Activated CD8-positive, alpha-beta memory T cell treated with anti-CD3 and anti-CD28 coated beads, Interleukin-2, amount 10 ng/mL, durations not matched to agents 7 days and 5 days (primary cell): ENCODE measurements around the gene RAB40A. TPM values are rescaled to one million over a fixed set of nuclear protein-coding genes. Genes with fewer than 3 reads are reported as not detected.
"Not testable (repeated sequence)": the region's sequence is repeated elsewhere in the genome, so short reads cannot be mapped to it uniquely, and the experiment has no call there.

ENCODE experiments used
- ATAC-seq: fragments of 150-1000 bp; cut with Tn5 transposase; one replicate; pipeline ENCODE4 v1.10.0; 2021; ENCODE audit warnings: moderate library complexity
- CTCF ChIA-PET: fragments of 350-600 bp; sonication (Branson Sonifier 250); formaldehyde crosslinking; loops from one replicate; lab custom pipeline; 2021; ENCODE audit warnings: antibody characterized with exemption; lab: Charles Lee
- DNase-seq: peaks from one replicate; pipeline ENCODE4 v3.0.0-alpha.2; 2020
- H3K27ac Mint-ChIP-seq: one replicate; pipeline ENCODE4 v1.8.0; 2021; ENCODE audit warnings: mild to moderate bottlenecking, mixed read lengths
- H3K27me3 Mint-ChIP-seq: one replicate; pipeline ENCODE4 v1.8.0; 2021; ENCODE audit warnings: mixed read lengths
- H3K36me3 Mint-ChIP-seq: one replicate; pipeline ENCODE4 v1.8.0; 2021; ENCODE audit warnings: mild to moderate bottlenecking, mixed read lengths
- H3K4me1 Mint-ChIP-seq: one replicate; pipeline ENCODE4 v1.8.0; 2021; ENCODE audit warnings: mixed read lengths
- H3K4me3 Mint-ChIP-seq: one replicate; pipeline ENCODE4 v1.8.0; 2021; ENCODE audit warnings: mild to moderate bottlenecking, moderate library complexity, mixed read lengths
- H3K9me3 Mint-ChIP-seq: one replicate; pipeline ENCODE4 v1.8.0; 2022; ENCODE audit warnings: low read depth, mixed read lengths
- total RNA-seq, 2 experiments: library from RNA; stranded (reverse); gene quantifications; one replicate each; pipeline ENCODE4 v1.2.3, GENCODE V29; 2021

The RAB40A gene
- total RNA-seq, 2 experiments from 2014 or later: 0.19 TPM; not detected in 1

DNA sequence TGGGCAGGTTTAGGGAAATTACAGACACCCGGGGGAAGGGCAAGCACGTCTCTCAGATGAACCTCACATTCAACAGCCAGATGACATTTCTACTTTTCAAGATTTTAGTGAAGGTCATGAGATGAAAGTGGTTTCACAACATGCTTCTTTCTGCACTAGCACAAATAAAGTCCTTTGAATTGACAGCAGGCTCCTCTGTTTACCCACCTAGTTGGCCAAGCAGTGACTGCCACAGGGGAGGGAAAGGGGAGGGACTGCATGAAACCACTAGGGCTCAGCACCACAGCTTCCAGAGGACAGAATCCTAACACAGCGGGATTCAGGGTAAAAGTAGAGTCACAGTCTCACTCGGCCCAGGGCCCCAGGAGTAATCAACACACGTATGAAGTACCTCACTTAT is 6.2 kb downstream of the RAB40A start:
- Mint-ChIP-seq H3K36me3 (no peaks in the 10 kb centered on the region), H3K4me3 (no peak overlapping the region), H3K9me3 (no peaks in the 10 kb centered on the region), H3K4me1 (no peaks in the 10 kb centered on the region), H3K27ac (no peak overlapping the region), H3K27me3 (no peaks in the 10 kb centered on the region)
- CTCF ChIA-PET: no interaction called here
- DNase-seq (no peak), ATAC-seq (no peak)

DNA sequence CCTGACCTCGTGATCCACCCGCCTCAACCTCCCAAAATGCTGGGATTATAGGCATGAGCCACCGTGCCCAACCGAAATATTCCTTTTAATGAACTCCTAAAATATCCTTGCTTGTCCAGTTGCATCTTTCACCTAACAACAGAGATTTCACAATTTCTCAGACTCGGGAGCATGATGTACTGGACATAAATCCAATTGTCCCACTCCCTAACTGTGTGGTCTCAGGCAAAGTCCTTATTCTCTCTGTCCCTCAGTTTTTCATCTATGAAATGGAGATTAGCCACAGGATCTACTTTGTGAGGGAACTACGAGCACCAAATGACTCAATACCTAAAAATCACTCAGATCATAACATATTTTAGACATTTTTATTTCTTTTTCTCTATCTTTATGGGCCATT is 9.3 kb downstream of the RAB40A start:
- Mint-ChIP-seq H3K9me3 (no peaks in the 10 kb centered on the region), H3K4me1 (no peaks in the 10 kb centered on the region), H3K4me3 (no peak overlapping the region), H3K36me3 (no peaks in the 10 kb centered on the region), H3K27ac (no peak overlapping the region), H3K27me3 (no peaks in the 10 kb centered on the region)
- CTCF ChIA-PET: no interaction called here
- ATAC-seq (no peak), DNase-seq (no peak)

DNA sequence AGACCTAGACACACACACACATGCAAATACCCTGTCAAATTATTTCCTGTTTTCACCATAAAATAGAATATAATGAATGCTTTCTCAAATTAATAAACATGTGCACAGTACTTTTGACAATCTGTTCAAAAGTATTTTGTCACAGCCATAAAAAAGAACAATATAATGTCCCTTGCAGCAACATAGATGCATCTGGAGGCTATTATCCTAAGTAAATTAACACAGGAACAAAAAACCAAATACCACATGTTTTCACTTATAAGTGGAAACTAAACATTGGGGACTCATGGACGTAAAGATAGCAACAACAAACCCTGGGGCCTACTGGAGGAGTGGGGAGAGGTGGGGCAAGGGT is 15.5 kb downstream of the RAB40A start:
- no peak overlapping the region for H3K27ac Mint-ChIP-seq
- DNase-seq (no peak), ATAC-seq (no peak)
- no peaks in the 10 kb centered on the region for H3K36me3 Mint-ChIP-seq
- CTCF ChIA-PET: interaction anchor here (1.6 kb wide), 1 partner anchor 14 kb away, joined by 5 read pairs; no protein-coding TSS in a partner anchor
- no peaks in the 10 kb centered on the region for H3K9me3 Mint-ChIP-seq
- H3K4me3 Mint-ChIP-seq: no peak overlapping the region
- H3K4me1 Mint-ChIP-seq: peaks cover 2% of the 10 kb centered on the region
- no peaks in the 10 kb centered on the region for H3K27me3 Mint-ChIP-seq

DNA sequence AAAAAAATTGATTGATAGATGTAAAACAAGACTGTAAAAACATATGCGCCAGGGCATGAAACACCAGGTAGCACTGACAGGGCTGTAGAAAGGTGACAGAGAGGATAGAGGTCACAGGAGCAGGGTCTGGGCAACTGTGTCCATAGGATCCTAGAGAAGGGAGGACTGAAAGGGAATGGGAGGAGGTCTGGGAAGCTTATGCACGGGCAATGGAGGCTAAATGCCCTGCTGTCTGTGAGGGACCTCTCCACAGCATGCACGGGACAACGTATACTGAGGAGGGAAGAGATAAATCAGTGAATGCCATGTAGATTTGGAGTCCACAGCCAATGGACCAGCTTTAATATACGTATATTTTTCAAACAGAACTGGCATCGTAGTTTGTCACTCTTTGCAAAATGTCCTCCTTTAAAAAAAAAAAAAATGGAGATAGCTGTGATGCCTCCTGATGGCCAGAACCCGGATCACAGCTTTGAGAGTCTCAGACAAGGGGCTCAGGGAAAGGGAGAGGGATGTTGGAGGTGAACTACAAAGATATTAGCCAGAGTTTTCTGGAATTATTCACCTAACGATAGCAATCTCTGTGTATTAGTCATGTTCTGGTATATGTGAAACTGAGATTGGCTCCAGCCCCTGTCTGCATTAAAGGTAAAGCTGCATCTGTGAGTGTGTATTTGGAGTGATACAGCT is 16.0 kb downstream of the RAB40A start:
- H3K4me3 Mint-ChIP-seq: no peak overlapping the region
- no peak for ATAC-seq
- no peak for DNase-seq
- CTCF ChIA-PET: interaction anchor here (1.6 kb wide), 1 partner anchor 13 kb away, joined by 5 read pairs; no protein-coding TSS in a partner anchor
- no peak overlapping the region for H3K27ac Mint-ChIP-seq
- H3K4me1 Mint-ChIP-seq: peaks cover 2% of the 10 kb centered on the region
- H3K27me3 Mint-ChIP-seq: no peaks in the 10 kb centered on the region
- no peaks in the 10 kb centered on the region for H3K9me3 Mint-ChIP-seq
- no peaks in the 10 kb centered on the region for H3K36me3 Mint-ChIP-seq

DNA sequence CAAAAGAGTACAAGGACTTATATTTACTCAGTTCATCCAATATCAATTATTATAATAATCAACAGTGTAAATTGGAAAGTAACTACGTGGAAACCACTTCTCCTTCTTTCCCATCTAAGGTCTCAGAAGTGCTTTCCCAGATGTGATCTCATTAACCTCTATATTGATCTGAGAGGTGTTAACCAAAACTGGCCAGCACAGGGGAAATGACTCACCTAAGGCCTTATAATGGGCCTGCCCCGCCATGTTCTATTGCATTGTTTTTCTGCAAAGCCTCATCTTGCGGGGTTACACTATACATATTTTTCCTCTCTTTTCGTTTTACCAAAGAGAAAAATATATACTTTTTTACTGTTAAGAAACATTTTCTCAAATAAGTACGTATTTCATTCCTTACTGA is 20.5 kb downstream of the RAB40A start:
- peaks cover 11% of the 10 kb centered on the region for H3K4me1 Mint-ChIP-seq
- ATAC-seq (peak; percentile 30), DNase-seq (peak; percentile 40)
- no peaks in the 10 kb centered on the region for H3K9me3 Mint-ChIP-seq
- peaks cover 3% of the 10 kb centered on the region for H3K27me3 Mint-ChIP-seq
- H3K4me3 Mint-ChIP-seq: no peak overlapping the region
- CTCF ChIA-PET: interaction anchor here (1.3 kb wide), 1 partner anchor 14 kb away, joined by 3 read pairs; no protein-coding TSS in a partner anchor
- H3K27ac Mint-ChIP-seq: no peak overlapping the region
- H3K36me3 Mint-ChIP-seq: no peaks in the 10 kb centered on the region

DNA sequence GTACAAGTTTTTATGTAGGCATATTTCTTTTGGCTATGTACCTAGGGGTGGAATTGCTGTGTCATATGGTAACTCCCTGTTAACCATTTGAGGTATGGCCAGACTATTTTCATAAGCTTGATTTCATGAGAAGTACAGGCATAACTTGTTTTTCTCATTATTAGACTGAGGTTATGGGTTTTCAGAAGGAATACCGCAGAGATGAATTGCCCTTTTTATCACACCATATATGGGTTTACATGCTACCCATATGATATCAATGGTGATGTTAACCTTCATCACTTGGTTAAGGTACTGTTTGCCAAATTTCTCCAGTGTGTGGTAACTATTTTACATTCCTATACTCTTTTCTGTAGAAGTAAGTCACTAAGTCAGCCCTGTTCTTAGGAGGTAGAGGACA is 23.5 kb downstream of the RAB40A start:
- ATAC-seq: no peak
- no peaks in the 10 kb centered on the region for H3K9me3 Mint-ChIP-seq
- no peaks in the 10 kb centered on the region for H3K36me3 Mint-ChIP-seq
- CTCF ChIA-PET: no interaction called here
- no peak overlapping the region for H3K4me3 Mint-ChIP-seq
- peaks cover 11% of the 10 kb centered on the region for H3K4me1 Mint-ChIP-seq
- H3K27me3 Mint-ChIP-seq: peaks cover 3% of the 10 kb centered on the region
- H3K27ac Mint-ChIP-seq: no peak overlapping the region
- DNase-seq: no peak

DNA sequence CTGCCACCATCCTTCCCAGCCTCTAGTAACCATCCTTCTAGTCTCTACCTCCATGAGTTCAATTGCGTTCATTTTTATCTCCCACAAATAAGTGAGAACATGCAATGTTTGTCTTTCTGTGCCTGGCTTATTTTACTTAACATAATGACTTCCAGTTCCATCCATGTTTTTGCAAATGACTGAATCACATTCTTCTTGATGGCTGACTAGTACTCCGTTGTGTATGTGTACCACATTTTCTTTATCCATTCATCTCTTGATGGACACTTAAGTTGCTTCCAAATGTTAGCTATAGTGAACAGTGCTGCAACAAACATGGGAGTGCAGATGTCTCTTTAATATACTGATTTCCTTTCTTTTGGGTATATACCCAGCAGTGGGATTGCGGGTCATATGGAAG is 25.7 kb downstream of the RAB40A start:
- H3K4me1 Mint-ChIP-seq, H3K9me3 Mint-ChIP-seq, ATAC-seq, H3K27me3 Mint-ChIP-seq, CTCF ChIA-PET, DNase-seq, H3K4me3 Mint-ChIP-seq, H3K27ac Mint-ChIP-seq, H3K36me3 Mint-ChIP-seq: not testable (repeated sequence)

DNA sequence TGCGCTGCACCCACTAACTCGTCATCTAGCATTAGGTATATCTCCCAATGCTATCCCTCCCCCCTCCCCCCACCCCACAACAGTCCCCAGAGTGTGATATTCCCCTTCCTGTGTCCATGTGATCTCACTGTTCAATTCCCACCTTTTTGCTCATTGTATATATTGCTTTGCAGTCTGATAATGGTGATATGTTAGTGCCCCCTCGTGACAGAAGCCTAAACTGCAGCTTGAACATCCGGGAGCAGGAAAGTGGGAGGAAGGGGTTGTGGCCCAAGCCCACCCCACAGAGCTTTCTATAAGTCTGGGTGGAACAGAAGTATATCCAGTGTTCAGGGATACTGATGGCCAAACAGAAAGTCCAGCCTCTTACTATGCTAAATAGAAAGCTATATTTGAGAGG is 29.6 kb downstream of the RAB40A start:
- not testable (repeated sequence) for H3K27me3 Mint-ChIP-seq, H3K27ac Mint-ChIP-seq, H3K4me1 Mint-ChIP-seq, ATAC-seq, H3K36me3 Mint-ChIP-seq, H3K4me3 Mint-ChIP-seq, H3K9me3 Mint-ChIP-seq
- CTCF ChIA-PET: interaction anchor here (0.7 to 1.6 kb wide), 3 partner anchors 14 to 49 kb away, joined by 3 to 5 read pairs (median 3); no protein-coding TSS in a partner anchor
- DNase-seq: peak; percentile 44

DNA sequence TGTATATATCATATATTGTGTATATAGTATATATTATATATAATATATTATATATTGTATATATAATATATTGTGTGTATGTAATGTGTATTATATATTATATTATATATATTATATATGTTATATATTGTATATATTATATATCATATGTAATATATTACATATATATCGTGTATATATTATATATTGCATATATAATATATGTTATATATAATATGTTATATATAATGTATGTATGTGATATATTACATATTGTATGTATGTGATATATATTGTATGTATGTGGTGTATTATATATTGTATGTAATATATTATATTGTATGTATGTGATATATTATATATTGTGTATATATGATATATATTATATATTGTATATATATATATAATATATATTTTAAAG is 30.5 kb downstream of the RAB40A start:
- no peaks in the 10 kb centered on the region for H3K9me3 Mint-ChIP-seq
- no peak overlapping the region for H3K4me3 Mint-ChIP-seq
- H3K36me3 Mint-ChIP-seq: no peaks in the 10 kb centered on the region
- no peaks in the 10 kb centered on the region for H3K4me1 Mint-ChIP-seq
- H3K27ac Mint-ChIP-seq: no peak overlapping the region
- CTCF ChIA-PET: interaction anchor here (1.0 to 1.1 kb wide), 2 partner anchors 15 to 277 kb away, joined by 3 read pairs; no protein-coding TSS in a partner anchor
- no peak for DNase-seq
- ATAC-seq: no peak
- no peaks in the 10 kb centered on the region for H3K27me3 Mint-ChIP-seq

DNA sequence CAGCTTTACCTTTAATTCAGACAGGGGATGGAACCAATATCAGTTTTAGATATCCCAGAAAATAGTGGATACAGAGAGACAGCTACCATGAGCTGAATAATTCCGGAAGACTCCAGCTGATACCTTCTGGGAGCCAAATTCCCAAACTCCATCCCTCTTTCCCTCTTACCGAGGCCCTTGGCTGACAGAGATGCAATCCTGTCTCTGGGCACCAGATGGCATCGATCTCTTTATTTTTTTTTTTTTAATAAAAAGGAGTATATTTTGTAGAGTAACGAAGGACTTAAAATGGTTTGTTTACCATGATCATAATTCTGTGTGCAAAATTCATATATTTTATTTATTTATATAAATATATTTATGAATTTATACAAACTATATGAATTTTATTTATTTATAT is 31.0 kb downstream of the RAB40A start:
- no peak for DNase-seq
- ATAC-seq: no peak
- CTCF ChIA-PET: interaction anchor here (1.0 kb wide), 1 partner anchor 277 kb away, joined by 3 read pairs; no protein-coding TSS in a partner anchor
- H3K4me1 Mint-ChIP-seq: no peaks in the 10 kb centered on the region
- no peak overlapping the region for H3K4me3 Mint-ChIP-seq
- H3K9me3 Mint-ChIP-seq: no peaks in the 10 kb centered on the region
- H3K27ac Mint-ChIP-seq: no peak overlapping the region
- H3K36me3 Mint-ChIP-seq: no peaks in the 10 kb centered on the region
- H3K27me3 Mint-ChIP-seq: no peaks in the 10 kb centered on the region

DNA sequence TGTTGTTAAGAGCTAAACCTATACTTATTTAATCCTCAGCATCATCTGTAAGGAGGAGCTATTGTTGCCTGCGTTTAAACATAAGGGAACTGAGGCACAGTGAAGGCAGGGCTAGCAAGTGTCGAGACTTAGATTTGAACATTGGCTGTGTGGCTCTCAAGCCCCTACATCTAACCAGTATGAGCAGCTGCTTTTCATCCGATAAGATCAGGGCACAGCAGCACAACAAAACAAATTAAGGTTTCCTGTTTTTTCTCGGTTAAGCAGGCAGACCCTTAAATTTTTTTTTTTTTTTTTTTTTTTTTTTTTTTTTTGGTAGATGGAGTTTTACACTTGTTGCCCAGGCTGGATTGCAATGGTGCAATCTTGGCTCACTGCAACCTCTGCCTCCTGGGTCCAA is 35.6 kb downstream of the RAB40A start:
- CTCF ChIA-PET: no interaction called here
- Mint-ChIP-seq H3K4me3 (no peak overlapping the region), H3K4me1 (no peaks in the 10 kb centered on the region), H3K27me3 (no peaks in the 10 kb centered on the region), H3K27ac (no peak overlapping the region), H3K9me3 (no peaks in the 10 kb centered on the region), H3K36me3 (no peaks in the 10 kb centered on the region)
- DNase-seq (no peak), ATAC-seq (no peak)

DNA sequence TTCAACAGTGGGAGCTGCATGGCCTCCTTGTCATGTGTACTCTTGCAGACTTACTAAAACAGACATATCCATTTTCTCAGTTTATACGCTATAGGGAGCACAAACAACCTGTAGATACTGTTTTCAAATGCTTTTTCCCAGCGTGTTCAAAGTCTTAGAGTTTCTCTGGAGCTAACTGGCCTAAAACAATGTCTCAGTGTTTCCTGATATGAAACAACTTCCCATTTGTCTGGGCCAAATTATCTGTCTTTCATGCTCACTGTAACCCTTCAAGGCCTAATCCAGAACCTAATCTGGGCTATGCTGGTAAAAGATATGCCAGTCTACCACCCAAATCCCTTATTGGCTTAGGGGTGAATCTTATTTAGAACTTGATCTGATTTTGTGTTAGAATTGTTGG is 38.8 kb downstream of the RAB40A start:
- ATAC-seq (no peak), DNase-seq (no peak)
- no peaks in the 10 kb centered on the region for H3K36me3 Mint-ChIP-seq
- H3K9me3 Mint-ChIP-seq: no peaks in the 10 kb centered on the region
- CTCF ChIA-PET: no interaction called here
- H3K4me1 Mint-ChIP-seq: no peaks in the 10 kb centered on the region
- H3K4me3 Mint-ChIP-seq: no peak overlapping the region
- H3K27me3 Mint-ChIP-seq: no peaks in the 10 kb centered on the region
- no peak overlapping the region for H3K27ac Mint-ChIP-seq

DNA sequence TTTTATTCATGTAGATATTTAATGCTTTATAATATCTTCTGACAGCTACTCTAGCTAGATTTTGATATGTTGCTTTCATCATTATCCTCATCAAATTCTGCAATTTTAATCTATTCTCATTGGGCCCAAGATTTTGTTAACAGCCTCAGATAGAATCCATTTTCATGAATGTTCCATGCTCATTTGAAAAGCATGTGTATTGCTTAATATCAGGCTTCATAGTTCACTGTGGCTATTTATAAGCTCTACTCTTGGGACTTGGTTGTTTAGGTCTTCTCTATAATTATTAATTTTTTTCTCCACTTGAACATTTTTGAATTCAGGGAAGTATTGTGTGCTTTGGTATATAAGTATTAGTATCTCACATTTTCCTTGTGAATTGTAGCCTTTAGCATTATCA is 41.8 kb downstream of the RAB40A start:
- DNase-seq (no peak), ATAC-seq (no peak)
- no peaks in the 10 kb centered on the region for H3K27me3 Mint-ChIP-seq
- no peaks in the 10 kb centered on the region for H3K9me3 Mint-ChIP-seq
- no peaks in the 10 kb centered on the region for H3K4me1 Mint-ChIP-seq
- no peak overlapping the region for H3K27ac Mint-ChIP-seq
- H3K4me3 Mint-ChIP-seq: no peak overlapping the region
- no peaks in the 10 kb centered on the region for H3K36me3 Mint-ChIP-seq
- CTCF ChIA-PET: no interaction called here

DNA sequence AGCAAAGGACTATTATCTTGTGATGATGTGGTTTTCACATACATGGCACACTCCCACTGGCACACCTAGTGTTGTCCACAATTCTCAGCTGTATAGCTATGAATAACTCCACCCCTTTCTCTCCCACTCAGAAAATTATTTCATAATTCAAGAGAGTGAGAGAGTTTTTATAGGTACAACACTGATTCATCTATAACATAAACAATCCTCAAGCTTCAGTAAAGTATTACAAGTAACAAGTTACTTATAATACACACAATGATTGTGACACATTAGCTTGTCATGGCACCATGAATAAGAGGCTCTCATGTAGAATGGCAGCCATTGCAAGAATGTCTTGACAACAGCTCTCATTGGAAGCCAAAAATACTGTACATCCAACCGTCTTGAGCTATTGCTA is 43.9 kb downstream of the RAB40A start:
- DNase-seq (no peak), ATAC-seq (no peak)
- no peaks in the 10 kb centered on the region for H3K27me3 Mint-ChIP-seq
- CTCF ChIA-PET: no interaction called here
- no peaks in the 10 kb centered on the region for H3K4me1 Mint-ChIP-seq
- H3K36me3 Mint-ChIP-seq: no peaks in the 10 kb centered on the region
- no peak overlapping the region for H3K27ac Mint-ChIP-seq
- no peaks in the 10 kb centered on the region for H3K9me3 Mint-ChIP-seq
- no peak overlapping the region for H3K4me3 Mint-ChIP-seq
